IMR-90 (cell line): ENCODE data around the gene S1PR1.

Source experiments
- MXI1 ChIP-seq: IDR thresholded peaks from 2 replicates; pipeline ENCODE4 v1.6.1; 2012; ENCODE audit warnings: low read depth, mild to moderate bottlenecking, low read length, moderate library complexity, borderline replicate concordance
- NFE2L2 ChIP-seq: fragments of 150-350 bp; IDR thresholded peaks from 2 replicates; pipeline ENCODE4 v1.6.1; 2016; ENCODE audit warnings: low read depth, mild to moderate bottlenecking, low read length
- POLR2A ChIP-seq: IDR thresholded peaks from 2 replicates; pipeline ENCODE4 v1.6.1; 2012; ENCODE audit warnings: mild to moderate bottlenecking, low read depth, low read length
- RFX5 ChIP-seq: IDR thresholded peaks from 2 replicates; pipeline ENCODE4 v1.8.0; 2012; ENCODE audit warnings: low read depth, mild to moderate bottlenecking, low read length, moderate library complexity
- TF ChIP-seq, protein P1 (sequence below): conservative IDR thresholded peaks from 2 replicates; pipeline ENCODE4 v1.5.1; 2012; ENCODE audit warnings: mild to moderate bottlenecking, low read depth, low read length, improper control_type of control experiment
- TF ChIP-seq, protein P2 (sequence below): fragments of 150-350 bp; IDR thresholded peaks from 2 replicates; pipeline ENCODE4 v1.6.1; 2017; ENCODE audit warnings: mild to moderate bottlenecking, antibody characterized with exemption, low read length, low read depth

DNA sequence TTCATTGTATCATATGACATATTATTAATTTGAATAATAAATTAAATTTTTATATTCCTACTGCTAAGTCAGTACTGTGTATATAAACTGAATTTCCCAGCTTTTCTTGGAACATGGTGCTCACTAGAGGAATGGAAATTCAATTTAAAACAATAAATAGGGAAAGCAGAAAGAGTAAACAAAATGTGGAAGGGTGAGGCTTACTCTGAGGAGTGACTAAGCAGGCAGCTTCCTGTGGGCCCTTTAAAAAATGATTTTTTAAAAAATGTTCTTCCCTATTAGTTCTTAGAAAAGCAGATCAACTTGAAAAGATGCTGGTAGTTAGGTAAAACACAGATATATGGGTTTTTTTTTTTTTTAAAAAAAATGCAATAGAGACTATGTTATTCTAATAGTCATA lies 49.5 kb upstream of the S1PR1 start:
- TF ChIP-seq, protein P1, sequence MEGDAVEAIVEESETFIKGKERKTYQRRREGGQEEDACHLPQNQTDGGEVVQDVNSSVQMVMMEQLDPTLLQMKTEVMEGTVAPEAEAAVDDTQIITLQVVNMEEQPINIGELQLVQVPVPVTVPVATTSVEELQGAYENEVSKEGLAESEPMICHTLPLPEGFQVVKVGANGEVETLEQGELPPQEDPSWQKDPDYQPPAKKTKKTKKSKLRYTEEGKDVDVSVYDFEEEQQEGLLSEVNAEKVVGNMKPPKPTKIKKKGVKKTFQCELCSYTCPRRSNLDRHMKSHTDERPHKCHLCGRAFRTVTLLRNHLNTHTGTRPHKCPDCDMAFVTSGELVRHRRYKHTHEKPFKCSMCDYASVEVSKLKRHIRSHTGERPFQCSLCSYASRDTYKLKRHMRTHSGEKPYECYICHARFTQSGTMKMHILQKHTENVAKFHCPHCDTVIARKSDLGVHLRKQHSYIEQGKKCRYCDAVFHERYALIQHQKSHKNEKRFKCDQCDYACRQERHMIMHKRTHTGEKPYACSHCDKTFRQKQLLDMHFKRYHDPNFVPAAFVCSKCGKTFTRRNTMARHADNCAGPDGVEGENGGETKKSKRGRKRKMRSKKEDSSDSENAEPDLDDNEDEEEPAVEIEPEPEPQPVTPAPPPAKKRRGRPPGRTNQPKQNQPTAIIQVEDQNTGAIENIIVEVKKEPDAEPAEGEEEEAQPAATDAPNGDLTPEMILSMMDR = no peak
- TF ChIP-seq POLR2A = no peak
- no peak for TF ChIP-seq RFX5
- TF ChIP-seq MXI1 = no peak
- TF ChIP-seq, protein P2, sequence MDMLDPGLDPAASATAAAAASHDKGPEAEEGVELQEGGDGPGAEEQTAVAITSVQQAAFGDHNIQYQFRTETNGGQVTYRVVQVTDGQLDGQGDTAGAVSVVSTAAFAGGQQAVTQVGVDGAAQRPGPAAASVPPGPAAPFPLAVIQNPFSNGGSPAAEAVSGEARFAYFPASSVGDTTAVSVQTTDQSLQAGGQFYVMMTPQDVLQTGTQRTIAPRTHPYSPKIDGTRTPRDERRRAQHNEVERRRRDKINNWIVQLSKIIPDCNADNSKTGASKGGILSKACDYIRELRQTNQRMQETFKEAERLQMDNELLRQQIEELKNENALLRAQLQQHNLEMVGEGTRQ = no peak
- TF ChIP-seq NFE2L2 = no peak
